ENCODE measurements around the gene ARSB.

Gene ARSB

DNA sequence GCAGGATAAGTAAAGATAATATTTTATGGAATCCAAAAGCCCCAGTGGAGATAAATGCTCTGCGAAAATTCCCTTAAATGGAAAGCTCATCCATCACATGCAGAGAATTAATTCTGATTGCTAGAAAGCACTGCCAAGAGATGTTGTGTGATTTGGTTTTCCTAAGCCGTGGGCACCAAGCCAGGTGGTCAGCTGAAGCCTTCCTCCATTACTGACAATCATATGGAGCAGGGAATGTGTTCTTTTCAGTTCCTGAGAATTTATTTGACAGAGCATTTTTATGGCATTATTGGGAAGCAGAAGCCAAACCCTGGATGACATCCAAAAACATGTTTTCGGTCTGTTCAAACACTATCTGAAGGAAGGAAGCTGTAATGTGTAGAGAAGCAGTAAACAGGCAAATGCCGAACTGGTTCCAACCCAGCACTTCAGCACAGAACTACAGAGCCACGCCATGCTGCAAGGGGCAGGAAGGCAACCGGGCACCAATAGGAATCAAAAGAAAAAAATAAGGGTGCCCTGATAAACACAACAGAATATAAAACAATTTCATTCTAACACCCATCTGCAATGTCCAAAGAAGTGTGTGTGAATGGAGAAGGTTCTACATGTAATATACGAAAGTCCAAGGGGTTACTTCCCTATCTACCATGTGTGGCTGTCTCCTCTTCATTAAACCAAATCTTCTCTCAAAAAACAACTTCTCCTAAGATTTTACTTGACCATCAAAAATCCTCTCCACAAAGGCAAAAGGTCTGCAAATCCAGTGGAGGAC, 12.3 kb downstream of the ARSB start:
- H3K27ac ChIP-seq = no peak overlapping the region
- no peak for DNase-seq (ENCODE audit: low spot score)
- TF ChIP-seq, protein P1, sequence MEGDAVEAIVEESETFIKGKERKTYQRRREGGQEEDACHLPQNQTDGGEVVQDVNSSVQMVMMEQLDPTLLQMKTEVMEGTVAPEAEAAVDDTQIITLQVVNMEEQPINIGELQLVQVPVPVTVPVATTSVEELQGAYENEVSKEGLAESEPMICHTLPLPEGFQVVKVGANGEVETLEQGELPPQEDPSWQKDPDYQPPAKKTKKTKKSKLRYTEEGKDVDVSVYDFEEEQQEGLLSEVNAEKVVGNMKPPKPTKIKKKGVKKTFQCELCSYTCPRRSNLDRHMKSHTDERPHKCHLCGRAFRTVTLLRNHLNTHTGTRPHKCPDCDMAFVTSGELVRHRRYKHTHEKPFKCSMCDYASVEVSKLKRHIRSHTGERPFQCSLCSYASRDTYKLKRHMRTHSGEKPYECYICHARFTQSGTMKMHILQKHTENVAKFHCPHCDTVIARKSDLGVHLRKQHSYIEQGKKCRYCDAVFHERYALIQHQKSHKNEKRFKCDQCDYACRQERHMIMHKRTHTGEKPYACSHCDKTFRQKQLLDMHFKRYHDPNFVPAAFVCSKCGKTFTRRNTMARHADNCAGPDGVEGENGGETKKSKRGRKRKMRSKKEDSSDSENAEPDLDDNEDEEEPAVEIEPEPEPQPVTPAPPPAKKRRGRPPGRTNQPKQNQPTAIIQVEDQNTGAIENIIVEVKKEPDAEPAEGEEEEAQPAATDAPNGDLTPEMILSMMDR (IDR thresholded peaks at IDR 0.05) = no peak
- peak overlapping the region; percentile 26 for H3K4me3 ChIP-seq

DNA sequence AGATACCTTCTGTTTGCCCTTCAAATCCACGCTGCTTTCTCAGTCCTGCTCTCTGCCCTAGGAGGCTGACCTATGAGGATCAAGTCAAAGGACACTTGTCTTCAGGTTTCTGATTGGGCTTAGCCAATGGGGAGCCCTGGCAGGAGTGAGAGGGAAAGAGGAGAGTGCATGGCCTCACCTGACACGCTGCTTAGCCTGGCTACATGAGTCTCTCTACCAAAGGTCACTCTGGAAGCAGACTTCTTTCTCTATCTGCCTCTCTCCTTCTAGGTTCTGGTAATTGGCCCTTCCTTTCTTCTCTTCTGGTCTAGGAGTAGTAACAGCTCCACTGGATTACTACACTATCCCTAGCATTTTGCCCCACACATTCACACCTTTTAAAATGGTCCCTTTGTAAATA, 13.1 kb downstream of the ARSB start:
- no peak for DNase-seq (ENCODE audit: low spot score)
- Histone ChIP-seq H3K27ac (no peak overlapping the region), H3K4me3 (no peak overlapping the region)
- TF ChIP-seq, protein P1 (IDR thresholded peaks at IDR 0.05) = no peak

DNA sequence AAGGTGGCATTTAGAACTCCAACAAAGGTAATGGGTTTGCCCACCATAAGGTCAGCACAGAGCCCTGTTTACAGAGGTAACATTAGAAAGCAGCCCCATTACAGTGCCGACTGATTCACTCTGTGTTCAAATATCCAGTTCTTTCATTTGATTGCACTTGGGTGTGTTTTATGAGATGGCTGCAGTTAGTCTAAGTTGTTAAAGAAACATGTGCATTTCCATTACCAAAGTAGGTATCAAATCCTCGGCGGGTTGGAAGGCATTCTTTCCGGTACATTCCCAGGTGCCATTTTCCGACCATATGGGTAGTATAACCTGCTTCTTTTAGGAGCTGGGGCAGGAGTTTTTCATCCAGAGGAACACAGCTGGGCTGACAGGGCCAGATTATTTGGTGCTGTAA, 16.3 kb downstream of the ARSB start:
- TF ChIP-seq, protein P1 (IDR thresholded peaks at IDR 0.05) = no peak
- no peak for DNase-seq (ENCODE audit: low spot score)

DNA sequence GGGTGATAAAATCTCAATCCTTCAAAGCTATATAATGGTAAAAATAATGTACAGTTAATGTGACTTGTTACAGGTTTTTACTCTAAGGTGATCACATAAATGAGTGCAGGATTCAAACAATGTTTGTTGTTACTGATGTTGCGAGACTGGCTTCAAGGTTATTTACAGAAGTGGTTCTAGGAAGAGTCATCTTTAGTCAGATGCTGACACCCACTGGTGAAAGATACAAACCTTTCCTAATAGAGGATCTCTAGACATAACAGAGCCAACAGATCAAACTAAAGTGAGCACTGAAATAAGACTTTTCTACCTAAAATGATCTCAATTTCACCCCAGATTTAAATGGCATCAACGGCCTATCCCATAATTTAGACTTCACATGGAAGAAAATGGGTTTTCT, 20.2 kb downstream of the ARSB start:
- no peak overlapping the region for H3K27ac ChIP-seq
- no peak for DNase-seq (ENCODE audit: low spot score)
- TF ChIP-seq, protein P1 (IDR thresholded peaks at IDR 0.05) = peak; percentile 13
- H3K4me3 ChIP-seq = no peak overlapping the region

More for the DNA sequence above, 16.3 kb downstream of the ARSB start:
- no peak overlapping the region for H3K4me3 ChIP-seq
- H3K27ac ChIP-seq = no peak overlapping the region

DNA sequence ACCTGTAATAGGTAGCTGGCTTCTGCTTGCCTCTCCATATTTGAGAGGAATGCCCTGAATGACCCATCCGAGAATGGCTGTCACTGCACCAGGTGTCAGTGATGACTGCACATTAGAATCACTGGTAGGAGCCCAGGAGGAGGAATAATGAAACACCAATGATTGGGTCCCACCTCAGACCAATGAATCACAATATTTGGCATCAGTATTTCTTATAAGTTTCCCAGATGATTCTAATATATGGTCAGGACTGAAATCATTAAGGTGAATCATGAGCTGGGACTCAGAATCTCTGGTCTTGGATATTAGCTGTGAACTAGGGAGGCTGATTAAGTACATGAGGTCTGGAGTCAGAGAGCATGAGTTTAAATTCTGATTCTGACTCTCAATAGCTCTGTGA, 23.4 kb downstream of the ARSB start:
- H3K4me3 ChIP-seq = no peak overlapping the region
- no peak for DNase-seq (ENCODE audit: low spot score)
- TF ChIP-seq, protein P1 (IDR thresholded peaks at IDR 0.05) = no peak
- H3K27ac ChIP-seq = no peak overlapping the region

DNA sequence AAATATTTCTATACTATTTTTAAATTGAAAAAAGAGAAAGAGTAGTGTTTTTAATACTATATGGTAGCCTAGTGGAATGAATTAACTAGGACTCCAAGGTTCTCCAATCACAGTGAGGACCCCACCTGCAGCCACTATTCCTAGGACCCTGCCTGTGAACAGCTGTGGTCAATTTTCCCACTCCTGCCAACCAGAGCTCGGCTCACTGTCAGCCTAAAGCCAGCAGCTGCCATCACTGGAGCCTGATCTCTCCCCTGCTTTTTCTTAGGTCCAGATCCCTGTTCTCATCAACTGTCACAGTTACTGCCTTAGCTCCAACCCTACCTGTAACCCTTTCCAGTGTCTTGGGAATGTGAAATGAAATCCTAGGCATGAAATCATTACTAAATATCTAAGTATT, 25.3 kb downstream of the ARSB start:
- no peak overlapping the region for H3K27ac ChIP-seq
- TF ChIP-seq, protein P1 (IDR thresholded peaks at IDR 0.05) = no peak
- H3K4me3 ChIP-seq = no peak overlapping the region
- no peak for DNase-seq (ENCODE audit: low spot score)
